Measurements from ENCODE around the gene TATDN3. TPM values are rescaled to one million over a fixed set of nuclear protein-coding genes. Genes with fewer than 3 reads are reported as not detected.
A peak's percentile ranks its signal among the peaks of the same experiment; 100 is the strongest.

The TATDN3 gene
- polyA plus RNA-seq (9.0 to 11.6 TPM (median 10.5 TPM) in 3 replicates), polyA minus RNA-seq (3.5 to 10.5 TPM (median 10.1 TPM) in 3 replicates)
- polyA plus RNA-seq (2011; ENCODE audit: low read depth), result 7.5 TPM
- polyA plus RNA-seq (2011; cell fraction: cytosol; rRNA removed), result 9.3 and 16.5 TPM in 2 replicates
- polyA plus RNA-seq (2011; cell fraction: nucleus; rRNA removed), result 7.8 and 8.2 TPM in 2 replicates
- 8.9 and 9.1 TPM in 2 replicates for polyA plus RNA-seq (2012; ENCODE audit: low replicate concordance)
- polyA minus RNA-seq (2011; cell fraction: cytosol; rRNA and poly(A)+ RNA removed), result 5.9 TPM
- polyA minus RNA-seq (2011; cell fraction: nucleus; rRNA and poly(A)+ RNA removed), result 2.4 and 2.8 TPM in 2 replicates

- Histone ChIP-seq H3K27ac (ENCODE audit: control insufficient read depth, insufficient read depth, low read length) (peak within 1 kb of the TSS; percentile 91), H4K20me1 (ENCODE audit: control insufficient read depth, extremely low read depth, insufficient read depth, low read length) (no peaks in the 10 kb centered on the region), H3K4me3 (ENCODE audit: control insufficient read depth in 2 of 3, extremely low read depth in 1 of 3, insufficient read depth in 2 of 3, low read depth in 1 of 3, low read length in 3 of 3) (peak within 1 kb of the TSS; percentile 90 to 100 (median 96)), H3K27me3 (ENCODE audit: control insufficient read depth, extremely low read depth, insufficient read depth, low read length) (no peaks in the 10 kb centered on the region), H3K9me3 (ENCODE audit: control insufficient read depth, low read depth, low read length) (no peaks in the 10 kb centered on the region), H3K36me3 (ENCODE audit: control insufficient read depth in 2 of 2, extremely low read depth in 1 of 2, insufficient read depth in 2 of 2, low read length in 2 of 2) (peaks cover 0 to 2% of the 10 kb centered on the region in 2 experiments), H3K79me2 (ENCODE audit: control insufficient read depth, insufficient read depth, low read length) (peaks cover 13% of the 10 kb centered on the region), H2AFZ (ENCODE audit: control insufficient read depth, low read length) (peak within 1 kb of the TSS; percentile 95), H3K9me1 (ENCODE audit: control insufficient read depth, extremely low read depth, insufficient read depth, low read length) (no peaks in the 10 kb centered on the region), H3K4me2 (ENCODE audit: control insufficient read depth, extremely low read depth, insufficient read depth, low read depth, low read length) (peak within 1 kb of the TSS; percentile 95), H3K9ac (ENCODE audit: control insufficient read depth, extremely low read depth, insufficient read depth, low read length) (peak within 1 kb of the TSS; percentile 95), H3K4me1 (ENCODE audit: control insufficient read depth, extremely low read depth, insufficient read depth, low read length) (peaks cover 7% of the 10 kb centered on the region)
- dilution Hi-C loops (cut with MboI; ENCODE audit: extremely low pct_ligation_motif_present, low sequenced_read_pairs), result no loop called here
- FAIRE-seq, result no peak
- TF ChIP-seq EZH2 (IDR thresholded peaks at IDR 0.05; ENCODE audit: low read length) (no peak), CTCF (optimal IDR thresholded peaks at IDR 0.05 in 1 of 3, IDR thresholded peaks at IDR 0.05 in 1 of 3, conservative IDR thresholded peaks at IDR 0.05 in 1 of 3; ENCODE audit: extremely low read depth in 1 of 3, insufficient read depth in 2 of 3, low read length in 3 of 3) (no peak)
- peak; percentile 7 for DNase-seq (ENCODE audit: low read depth, low spot score)
Measured at GRCh38 chr1:212791676-212792395, at the start of gene TATDN3, which contains the start of gene NSL1. Gene TATDN3, plus strand, starts transcription at chr1:212791894. Its CDS starts 28 bp downstream, at chr1:212791922. Gene NSL1, minus strand, starts transcription at chr1:212791777. Its CDS starts 14 bp downstream, at chr1:212791763.

- no peaks in the 10 kb centered on the region for H3K79me2 ChIP-seq (ENCODE audit: control insufficient read depth, insufficient read depth, low read length)
- H3K9me3 ChIP-seq (ENCODE audit: control insufficient read depth, low read depth, low read length), result no peaks in the 10 kb centered on the region
- no peak for FAIRE-seq
- no peak overlapping the region for H3K4me3 ChIP-seq (ENCODE audit: control insufficient read depth in 2 of 3, extremely low read depth in 1 of 3, insufficient read depth in 2 of 3, low read depth in 1 of 3, low read length in 3 of 3)
- TF ChIP-seq CTCF (optimal IDR thresholded peaks at IDR 0.05 in 1 of 3, IDR thresholded peaks at IDR 0.05 in 1 of 3, conservative IDR thresholded peaks at IDR 0.05 in 1 of 3; ENCODE audit: extremely low read depth in 1 of 3, insufficient read depth in 2 of 3, low read length in 3 of 3) (no peak), EZH2 (IDR thresholded peaks at IDR 0.05; ENCODE audit: low read length) (no peak)
- H3K27me3 ChIP-seq (ENCODE audit: control insufficient read depth, extremely low read depth, insufficient read depth, low read length), result no peaks in the 10 kb centered on the region
- H3K4me2 ChIP-seq (ENCODE audit: control insufficient read depth, extremely low read depth, insufficient read depth, low read depth, low read length), result no peak overlapping the region
- dilution Hi-C loops (cut with MboI; ENCODE audit: extremely low pct_ligation_motif_present, low sequenced_read_pairs), result no loop called here
- no peak for DNase-seq (ENCODE audit: low read depth, low spot score)
- no peaks in the 10 kb centered on the region for H3K36me3 ChIP-seq (ENCODE audit: control insufficient read depth in 2 of 2, extremely low read depth in 1 of 2, insufficient read depth in 2 of 2, low read length in 2 of 2)
- no peak overlapping the region for H3K27ac ChIP-seq (ENCODE audit: control insufficient read depth, insufficient read depth, low read length)
- H3K4me1 ChIP-seq (ENCODE audit: control insufficient read depth, extremely low read depth, insufficient read depth, low read length), result no peaks in the 10 kb centered on the region
- no peaks in the 10 kb centered on the region for H4K20me1 ChIP-seq (ENCODE audit: control insufficient read depth, extremely low read depth, insufficient read depth, low read length)
- H3K9ac ChIP-seq (ENCODE audit: control insufficient read depth, extremely low read depth, insufficient read depth, low read length), result no peak overlapping the region
- no peaks in the 10 kb centered on the region for H3K9me1 ChIP-seq (ENCODE audit: control insufficient read depth, extremely low read depth, insufficient read depth, low read length)
- no peak overlapping the region for H2AFZ ChIP-seq (ENCODE audit: control insufficient read depth, low read length)
Measured at GRCh38 chr1:212743901-212744475, 47.7 kb upstream of the TATDN3 start.
